Endometrium (tissue), 2 donors: ENCODE measurements around the gene STEAP1B.
"Not testable (repeated sequence)": the region's sequence is repeated elsewhere in the genome, so short reads cannot be mapped to it uniquely, and the experiment has no call there.

Experiments
- FAIRE-seq: peaks from 2 replicates; lab custom pipeline; 2012; peaks lifted over from hg19 to GRCh38; lab: Jason Lieb, UNC
- donor health status: control.
- donor health status: control.

STEAP1B gene

GRCh38 chr7:22454446-22454845 lies 45.5 kb downstream of the STEAP1B start:
- no peak for FAIRE-seq

- no peak for FAIRE-seq
Measured at GRCh38 chr7:22452960-22453558, 46.9 kb downstream of the STEAP1B start.

GRCh38 chr7:22452142-22452959 lies 47.6 kb downstream of the STEAP1B start:
- FAIRE-seq, result no peak

GRCh38 chr7:22450013-22450412 lies 50.0 kb downstream of the STEAP1B start:
- FAIRE-seq, result not testable (repeated sequence)

- no peak for FAIRE-seq
Measured at GRCh38 chr7:22447762-22448161, 52.2 kb downstream of the STEAP1B start.

GRCh38 chr7:22447008-22447407 lies 53.0 kb downstream of the STEAP1B start:
- no peak for FAIRE-seq

GRCh38 chr7:22445853-22446252 lies 54.1 kb downstream of the STEAP1B start:
- no peak for FAIRE-seq

- no peak for FAIRE-seq
Measured at GRCh38 chr7:22445140-22445743, 54.7 kb downstream of the STEAP1B start.

GRCh38 chr7:22444181-22444971 lies 55.6 kb downstream of the STEAP1B start:
- FAIRE-seq, result no peak

- FAIRE-seq, result no peak
Measured at GRCh38 chr7:22443370-22444180, 56.4 kb downstream of the STEAP1B start.

- FAIRE-seq, result no peak
Measured at GRCh38 chr7:22442882-22443369, 57.1 kb downstream of the STEAP1B start.

- no peak for FAIRE-seq
Measured at GRCh38 chr7:22442187-22442881, 57.7 kb downstream of the STEAP1B start.

GRCh38 chr7:22441157-22441556 lies 58.8 kb downstream of the STEAP1B start:
- no peak for FAIRE-seq

- no peak for FAIRE-seq
Measured at GRCh38 chr7:22438994-22439393, 61.0 kb downstream of the STEAP1B start.

- not testable (repeated sequence) for FAIRE-seq
Measured at GRCh38 chr7:22436552-22436951, 63.4 kb downstream of the STEAP1B start.

- FAIRE-seq, result no peak
Measured at GRCh38 chr7:22435720-22436119, 64.3 kb downstream of the STEAP1B start.

- FAIRE-seq, result no peak
Measured at GRCh38 chr7:22435105-22435504, 64.9 kb downstream of the STEAP1B start.

- FAIRE-seq, result no peak
Measured at GRCh38 chr7:22433710-22434460, 66.1 kb downstream of the STEAP1B start.

- not testable (repeated sequence) for FAIRE-seq
Measured at GRCh38 chr7:22433165-22433700, 66.8 kb downstream of the STEAP1B start.
